ENCODE data around the gene SREBF1. TPM values are rescaled to one million over a fixed set of nuclear protein-coding genes. Genes with fewer than 3 reads are reported as not detected.

Gene SREBF1
- total and polyA plus RNA-seq, 2 of the 8 experiments (the other 6 are each of a cell fraction or from before 2014, with no cell fraction given) = 28.6 to 70.8 TPM

DNA sequence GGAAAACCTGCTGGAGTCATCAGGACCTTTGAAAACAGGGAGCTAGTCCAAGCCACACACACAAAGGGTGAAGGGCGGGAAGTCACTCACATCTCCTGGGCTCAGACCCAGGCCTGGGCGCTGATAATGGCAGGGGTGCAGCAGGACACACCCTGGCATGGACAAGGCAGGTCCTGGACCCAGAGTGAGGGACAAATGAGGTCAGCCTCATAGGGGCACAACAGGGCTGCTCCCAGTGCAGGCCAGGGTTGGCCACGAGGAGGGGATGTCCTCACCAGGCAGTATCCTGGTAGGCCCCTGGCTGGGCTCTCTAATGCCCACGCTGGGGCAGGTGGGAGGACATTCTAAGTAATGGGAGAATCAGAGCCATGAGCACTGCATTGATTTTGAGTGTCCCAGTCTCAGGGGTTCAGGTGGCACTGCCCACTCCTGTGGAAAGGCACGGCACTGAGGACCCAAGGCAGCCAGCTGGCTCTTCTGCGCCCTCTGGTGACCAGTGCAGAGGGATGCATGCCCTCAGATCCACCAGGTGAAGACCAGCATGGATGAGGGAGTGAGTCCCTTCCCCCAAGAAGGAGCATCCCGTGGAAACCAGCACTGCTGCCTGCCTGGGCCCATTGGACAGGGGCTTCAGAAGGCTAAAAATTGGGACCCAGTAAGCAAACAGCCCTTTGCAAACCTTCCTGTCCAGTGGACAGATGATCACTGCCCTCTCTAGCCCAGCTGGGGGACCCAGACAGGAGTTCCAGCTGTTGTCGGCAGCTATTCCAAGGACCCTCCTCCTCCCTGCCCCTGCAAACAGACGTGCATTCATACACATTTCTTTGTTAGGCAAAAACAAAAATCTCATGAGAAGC is 23.4 kb upstream of the SREBF1 start (continued):
- TF ChIP-seq SP2 (IDR thresholded peaks at IDR 0.05; ENCODE audit: low read length) = no peak
- TF ChIP-seq ASH2L (IDR thresholded peaks at IDR 0.05; ENCODE audit: low read length) = no peak
- TF ChIP-seq GABPA (IDR thresholded peaks at IDR 0.05; ENCODE audit: borderline replicate concordance, insufficient read depth, low read length) = peak; percentile 45; the same call in 1 of the 2 replicates
- no peak for TF ChIP-seq RXRA (IDR thresholded peaks at IDR 0.05; ENCODE audit: insufficient read depth, low read depth, low read length)
- TF ChIP-seq, protein P1, sequence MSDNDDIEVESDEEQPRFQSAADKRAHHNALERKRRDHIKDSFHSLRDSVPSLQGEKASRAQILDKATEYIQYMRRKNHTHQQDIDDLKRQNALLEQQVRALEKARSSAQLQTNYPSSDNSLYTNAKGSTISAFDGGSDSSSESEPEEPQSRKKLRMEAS (IDR thresholded peaks at IDR 0.05) = 0 out of 2 replicates have a peak, but pooled peaks have one; percentile 40
- no peak for TF ChIP-seq SRF (IDR thresholded peaks at IDR 0.05; ENCODE audit: low read depth, low read length)
- TF ChIP-seq RAD21 (IDR thresholded peaks at IDR 0.05 in 1 of 2, conservative IDR thresholded peaks at IDR 0.05 in 1 of 2; ENCODE audit: low read depth in 2 of 2, low read length in 2 of 2) = peak; percentile 94 to 96
- no peak for TF ChIP-seq HDAC6 (IDR thresholded peaks at IDR 0.05; ENCODE audit: low read depth, low read length)
- TF ChIP-seq POLR2A (IDR thresholded peaks at IDR 0.05; ENCODE audit: control extremely low read depth in 1 of 2, low read depth in 2 of 2, low read length in 2 of 2) = no peak
- no peak for TF ChIP-seq GTF2F1 (IDR thresholded peaks at IDR 0.05; ENCODE audit: borderline replicate concordance, low read depth, low read length)
- TF ChIP-seq KDM5A (IDR thresholded peaks at IDR 0.05; ENCODE audit: low read length) = no peak
- peak; percentile 30; the same call in 1 of the 2 replicates for TF ChIP-seq BACH1 (IDR thresholded peaks at IDR 0.05; ENCODE audit: low read length)
- TF ChIP-seq CHD1 (IDR thresholded peaks at IDR 0.05; ENCODE audit: low read depth, low read length) = no peak
- TF ChIP-seq TCF12 (IDR thresholded peaks at IDR 0.05; ENCODE audit: low read depth, low read length) = no peak
- TF ChIP-seq TBP (IDR thresholded peaks at IDR 0.05; ENCODE audit: low read depth, low read length) = no peak
- no peak for TF ChIP-seq NRF1 (IDR thresholded peaks at IDR 0.05; ENCODE audit: low read depth, low read length)
